Spleen (tissue), 11 donors: Measurements from ENCODE around the gene AKAP12. TPM values are rescaled to one million over a fixed set of nuclear protein-coding genes. Genes with fewer than 3 reads are reported as not detected.

ENCODE experiments used
- DNase-seq: peaks from one replicate; pipeline ENCODE4 v3.0.0-alpha.2; 2020
- H3K27ac ChIP-seq, 8 donors: fragments of 200-600 bp; sonication (generic) in 7 of 8; 1 replicate in 4 of 8; 2 replicates in 4 of 8; pipeline versions ENCODE4 v1.5.0 to v1.8.0; 2016 to 2021; ENCODE audit warnings: inconsistent platforms in 4 of 8, mild to moderate bottlenecking in 4 of 8, moderate library complexity in 1 of 8
- H3K27me3 ChIP-seq, 7 donors: fragments of 200-600 bp; sonication (generic) in 6 of 7; replicated peaks in 1 of 7; 1 replicate in 4 of 7; 2 replicates in 3 of 7; pipeline versions ENCODE4 v1.5.0 to v1.8.0; 2016 to 2021; ENCODE audit warnings: inconsistent platforms in 3 of 7, mild to moderate bottlenecking in 1 of 7
- H3K36me3 ChIP-seq, 6 donors: fragments of 200-600 bp; sonication (generic) in 5 of 6; 1 replicate in 4 of 6; 2 replicates in 2 of 6; pipeline versions ENCODE4 v1.5.0 to v1.8.0; 2016 to 2021; ENCODE audit warnings: inconsistent platforms in 2 of 6
- H3K4me1 ChIP-seq, 6 donors: fragments of 200-600 bp; sonication (generic) in 5 of 6; 1 replicate in 3 of 6; 2 replicates in 3 of 6; pipeline versions ENCODE4 v1.5.0 to v1.8.0; 2016 to 2021; ENCODE audit warnings: inconsistent platforms in 3 of 6
- H3K4me3 ChIP-seq, 8 donors: fragments of 200-600 bp; sonication (generic) in 7 of 8; 1 replicate in 4 of 8; 2 replicates in 4 of 8; pipeline versions ENCODE4 v1.5.0 to v1.8.0; 2016 to 2021; ENCODE audit warnings: inconsistent platforms in 4 of 8, mild to moderate bottlenecking in 4 of 8, moderate library complexity in 2 of 8
- H3K9me3 ChIP-seq, 8 donors: fragments of 200-600 bp; sonication (generic) in 7 of 8; 1 replicate in 4 of 8; 2 replicates in 4 of 8; pipeline versions ENCODE4 v1.5.0 to v1.8.0; 2016 to 2021; ENCODE audit warnings: inconsistent platforms in 4 of 8
- POLR2A ChIP-seq, 3 donors: fragments of 450-650 bp; IDR thresholded peaks; one replicate each; pipeline ENCODE4 v1.5.1; 2017; ENCODE audit warnings: antibody characterized with exemption in 3 of 3, mild to moderate bottlenecking in 1 of 3
- POLR2AphosphoS5 ChIP-seq, 3 donors: sonication (generic); formaldehyde crosslinking; IDR thresholded peaks; one replicate each; pipeline ENCODE4 v1.5.1; 2017; ENCODE audit warnings: antibody characterized with exemption in 3 of 3
- WGBS, 5 donors: extraction: QIAGEN DNeasy Blood & Tissue Kit in 3 of 5; methylation state at CpG; one replicate each; pipeline versions ENCODE4 v1.1.5 to v1.1.7; 2013 to 2018; 5-methylcytosine and 5-hydroxymethylcytosine counted together
- intact Hi-C: fragments of 100-400 bp; cut with DNase I; formaldehyde crosslinking; loops from one replicate; pipeline ENCODE4 v1.15.0; 2023; ENCODE audit warnings: low total_unique reads
- polyA plus RNA-seq, 3 donors: library from polyadenylated mRNA; stranded (reverse); fragments of 200-250 nt; gene quantifications; one replicate each; pipeline ENCODE4 v1.2.1, GENCODE V29; 2013
- total RNA-seq, 7 donors: library from RNA; depleted of rRNA in 3 of 7; stranded (reverse); fragments of >200 nt in 3 of 7; fragmentation: NEBNext Ultra II Directional in 4 of 7; extraction: Animal tissue kit (Norgen Biotek cat#: 25700) in 4 of 7; gene quantifications; one replicate each; pipeline versions ENCODE4 v1.1.0 to v1.2.1, GENCODE V29; 2016 to 2021
- TF ChIP-seq, protein P1 (sequence below), 11 experiments: fragments of 200-600 bp in 7 of 11; fragments of 450-650 bp in 4 of 11; sonication (generic) in 4 of 11; IDR thresholded peaks in 8 of 11; conservative IDR thresholded peaks in 3 of 11; 1 replicate in 7 of 11; 2 replicates in 4 of 11; pipeline versions ENCODE4 v1.4.0 to v1.8.0; 2016 to 2021; ENCODE audit warnings: antibody characterized with exemption in 11 of 11, inconsistent platforms in 4 of 11, mild to moderate bottlenecking in 1 of 11
- donor health status: healthy with polysubstance abuse.
- donor health status: DM: no; HTN: no; CAD: no; lungs with moderate emphysema.
- donor health status: DM: no; HTN: no; CAD: no.
- donor health status: Bipolar disorder and iron deficiency.
- donor health status: healthy.
- donor health status: DM: no; HTN: no; CAD: no.
- donor health status: DM: yes; HTN: yes; CAD: no.

The AKAP12 gene
- total and polyA plus RNA-seq, 10 donors = 3.2 to 64.7 (median 44.1) TPM

DNA sequence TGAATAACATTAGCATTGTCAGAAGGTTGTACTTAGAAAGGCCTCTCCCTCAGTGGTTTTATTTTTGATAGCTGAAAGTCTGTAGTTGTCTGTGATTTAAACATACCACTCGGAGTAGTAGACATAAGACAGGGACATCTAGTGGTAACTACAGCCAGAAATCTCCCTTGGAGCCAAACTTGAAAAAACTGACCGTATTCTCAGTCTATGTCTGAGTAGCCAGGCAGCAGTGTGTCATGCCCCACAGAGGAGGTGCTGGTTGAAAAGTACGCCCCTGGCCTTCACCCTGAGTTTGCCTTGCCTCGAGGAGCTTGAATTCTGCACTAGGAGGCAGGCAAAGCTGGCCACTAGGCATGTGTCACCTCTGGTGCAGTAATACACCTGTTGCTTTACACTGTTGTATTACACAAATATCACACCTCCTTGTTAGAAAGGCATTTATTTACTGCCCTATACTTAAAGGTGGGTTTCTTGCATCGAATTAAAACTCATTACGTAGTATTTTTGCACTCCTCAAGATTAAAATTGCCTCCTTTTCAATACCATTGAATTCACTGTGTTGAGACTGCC lies 130.8 kb downstream of the AKAP12 start:
- peak overlapping the region in 1 of 8 donors; percentile 40 for H3K27ac ChIP-seq
- TF ChIP-seq POLR2AphosphoS5 (IDR thresholded peaks at IDR 0.05) = no peak
- TF ChIP-seq, protein P1, sequence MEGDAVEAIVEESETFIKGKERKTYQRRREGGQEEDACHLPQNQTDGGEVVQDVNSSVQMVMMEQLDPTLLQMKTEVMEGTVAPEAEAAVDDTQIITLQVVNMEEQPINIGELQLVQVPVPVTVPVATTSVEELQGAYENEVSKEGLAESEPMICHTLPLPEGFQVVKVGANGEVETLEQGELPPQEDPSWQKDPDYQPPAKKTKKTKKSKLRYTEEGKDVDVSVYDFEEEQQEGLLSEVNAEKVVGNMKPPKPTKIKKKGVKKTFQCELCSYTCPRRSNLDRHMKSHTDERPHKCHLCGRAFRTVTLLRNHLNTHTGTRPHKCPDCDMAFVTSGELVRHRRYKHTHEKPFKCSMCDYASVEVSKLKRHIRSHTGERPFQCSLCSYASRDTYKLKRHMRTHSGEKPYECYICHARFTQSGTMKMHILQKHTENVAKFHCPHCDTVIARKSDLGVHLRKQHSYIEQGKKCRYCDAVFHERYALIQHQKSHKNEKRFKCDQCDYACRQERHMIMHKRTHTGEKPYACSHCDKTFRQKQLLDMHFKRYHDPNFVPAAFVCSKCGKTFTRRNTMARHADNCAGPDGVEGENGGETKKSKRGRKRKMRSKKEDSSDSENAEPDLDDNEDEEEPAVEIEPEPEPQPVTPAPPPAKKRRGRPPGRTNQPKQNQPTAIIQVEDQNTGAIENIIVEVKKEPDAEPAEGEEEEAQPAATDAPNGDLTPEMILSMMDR (IDR thresholded peaks at IDR 0.05 in 8 of 11, conservative IDR thresholded peaks at IDR 0.05 in 3 of 11) = no peak
- no peak for TF ChIP-seq POLR2A (IDR thresholded peaks at IDR 0.05)
- H3K4me1 ChIP-seq = peaks cover 20 to 46% (median 38%) of the 10 kb centered on the region in 6 donors
- 91 to 95% (median 92%) methylated on average over 6 of the region's 6 CpGs for WGBS, 5 donors
- H3K4me3 ChIP-seq = no peak overlapping the region
- peaks cover 0 to 78% (median 37%) of the 10 kb centered on the region in 6 donors for H3K36me3 ChIP-seq
- H3K9me3 ChIP-seq = no peaks in the 10 kb centered on the region
- no peaks in the 10 kb centered on the region for H3K27me3 ChIP-seq
- intact Hi-C loops = no loop called here
- no peak for DNase-seq

DNA sequence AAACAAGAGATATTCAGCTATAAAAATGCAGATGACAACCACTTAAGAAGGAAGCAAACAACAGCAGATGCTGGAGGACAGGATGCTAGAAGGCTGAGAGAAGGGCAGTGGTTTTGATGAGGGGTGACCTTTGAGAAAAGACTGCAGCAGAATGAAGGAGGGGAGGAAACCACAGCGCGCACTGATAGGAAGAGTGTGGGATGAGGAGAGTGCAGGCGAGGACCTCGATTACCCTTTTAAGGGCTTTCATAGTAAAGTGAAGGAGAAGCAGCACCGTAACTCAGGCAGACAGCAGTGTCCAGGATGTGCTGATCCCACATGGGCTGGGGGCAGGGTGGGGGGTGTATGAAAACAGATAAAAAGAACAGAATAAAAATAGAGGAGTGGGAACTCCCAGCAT lies 132.4 kb downstream of the AKAP12 start:
- peak overlapping the region in 4 of 8 donors; percentile 4 to 40 (median 26) for H3K27ac ChIP-seq
- H3K27me3 ChIP-seq = no peaks in the 10 kb centered on the region
- no peak overlapping the region for H3K4me3 ChIP-seq
- TF ChIP-seq, protein P1 (IDR thresholded peaks at IDR 0.05 in 8 of 11, conservative IDR thresholded peaks at IDR 0.05 in 3 of 11) = no peak
- TF ChIP-seq POLR2A (IDR thresholded peaks at IDR 0.05) (no peak), POLR2AphosphoS5 (IDR thresholded peaks at IDR 0.05) (no peak)
- H3K36me3 ChIP-seq = peaks cover 0 to 63% (median 25%) of the 10 kb centered on the region in 6 donors
- DNase-seq = no peak
- H3K9me3 ChIP-seq = no peaks in the 10 kb centered on the region
- 30 to 44% (median 43%) methylated on average over 5 of the region's 5 CpGs for WGBS, 5 donors
- intact Hi-C loops = no loop called here
- peaks cover 27 to 61% (median 54%) of the 10 kb centered on the region in 6 donors for H3K4me1 ChIP-seq

DNA sequence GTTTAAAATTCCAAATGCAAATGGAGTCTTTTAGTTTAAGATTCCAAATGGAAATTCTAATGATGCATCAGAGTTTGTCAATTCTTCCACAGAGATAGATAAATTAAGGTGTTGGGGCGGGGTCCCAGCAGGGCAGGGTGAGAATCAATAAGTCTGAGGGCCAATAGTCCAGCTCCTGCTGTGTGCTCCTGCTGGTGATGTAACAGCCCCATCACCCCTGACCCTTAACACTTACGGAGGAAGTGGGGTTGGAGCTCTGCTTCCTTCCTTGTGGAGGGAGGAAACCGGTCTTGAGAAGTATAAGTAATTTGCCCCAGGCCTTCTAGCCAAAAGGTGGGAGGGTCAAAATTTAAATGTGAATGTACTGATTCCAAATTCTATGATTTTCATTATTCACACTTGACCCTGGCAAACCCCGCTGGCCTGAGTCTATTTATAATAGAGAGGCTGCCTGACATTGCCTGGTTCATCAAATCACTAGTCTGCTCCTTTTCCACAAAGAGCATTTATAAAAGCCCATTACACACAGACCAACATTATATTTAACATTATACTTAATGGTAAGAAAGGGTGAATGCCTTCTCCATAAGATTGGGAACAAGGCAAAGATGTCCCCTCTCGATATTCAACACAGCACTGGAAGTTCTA lies 134.4 kb downstream of the AKAP12 start:
- H3K27ac ChIP-seq = peak overlapping the region in 7 of 8 donors; percentile 35 to 79 (median 59)

More for the DNA sequence above, 134.4 kb downstream of the AKAP12 start:
- WGBS, 5 donors = 42 to 55% (median 49%) methylated on average over 5 of the region's 5 CpGs
- Histone ChIP-seq H3K4me3 (peak overlapping the region in 2 of 8 donors; percentile 10 to 41), H3K27me3 (no peaks in the 10 kb centered on the region), H3K36me3 (peaks cover 0 to 43% (median 21%) of the 10 kb centered on the region in 6 donors), H3K4me1 (peaks cover 27 to 80% (median 63%) of the 10 kb centered on the region in 6 donors), H3K9me3 (no peaks in the 10 kb centered on the region)
- DNase-seq = no peak
- TF ChIP-seq POLR2A (IDR thresholded peaks at IDR 0.05) (no peak), POLR2AphosphoS5 (IDR thresholded peaks at IDR 0.05) (peak in 1 of 3 donors; percentile 71)
- TF ChIP-seq, protein P1 (IDR thresholded peaks at IDR 0.05 in 8 of 11, conservative IDR thresholded peaks at IDR 0.05 in 3 of 11) = no peak
- intact Hi-C loops = no loop called here
